ENCODE data around the gene PKP3.
"Not testable (repeated sequence)": the region's sequence is repeated elsewhere in the genome, so short reads cannot be mapped to it uniquely, and the experiment has no call there.

The PKP3 gene

DNA sequence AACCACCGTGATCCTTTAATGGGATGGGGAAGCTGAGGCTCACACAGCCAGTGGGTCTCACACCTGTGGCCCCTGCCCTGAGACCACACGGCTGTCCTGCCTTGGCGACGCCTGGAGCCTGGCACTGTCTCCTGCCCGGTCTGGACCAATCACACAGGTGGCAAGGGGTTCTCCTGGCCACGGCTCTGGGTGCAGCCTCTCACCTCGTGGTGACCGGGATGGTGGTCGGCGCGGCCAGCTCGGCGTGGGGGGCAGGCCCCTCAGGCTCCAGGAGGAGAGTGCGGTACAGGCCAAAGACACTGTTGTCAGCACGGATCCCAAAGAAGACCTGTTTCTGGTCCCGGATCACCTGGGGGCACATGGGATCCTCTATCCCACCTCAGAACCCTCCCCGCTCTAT is 39.1 kb downstream of the PKP3 start:
- ATAC-seq, result no peak
- TF ChIP-seq ZNF565 (CRISPR knock-in tag; conservative IDR thresholded peaks at IDR 0.05; ENCODE audit: low read depth), result no peak
- no peak for TF ChIP-seq ZC3H10 (CRISPR knock-in tag; IDR thresholded peaks at IDR 0.05)
- TF ChIP-seq, protein P1, sequence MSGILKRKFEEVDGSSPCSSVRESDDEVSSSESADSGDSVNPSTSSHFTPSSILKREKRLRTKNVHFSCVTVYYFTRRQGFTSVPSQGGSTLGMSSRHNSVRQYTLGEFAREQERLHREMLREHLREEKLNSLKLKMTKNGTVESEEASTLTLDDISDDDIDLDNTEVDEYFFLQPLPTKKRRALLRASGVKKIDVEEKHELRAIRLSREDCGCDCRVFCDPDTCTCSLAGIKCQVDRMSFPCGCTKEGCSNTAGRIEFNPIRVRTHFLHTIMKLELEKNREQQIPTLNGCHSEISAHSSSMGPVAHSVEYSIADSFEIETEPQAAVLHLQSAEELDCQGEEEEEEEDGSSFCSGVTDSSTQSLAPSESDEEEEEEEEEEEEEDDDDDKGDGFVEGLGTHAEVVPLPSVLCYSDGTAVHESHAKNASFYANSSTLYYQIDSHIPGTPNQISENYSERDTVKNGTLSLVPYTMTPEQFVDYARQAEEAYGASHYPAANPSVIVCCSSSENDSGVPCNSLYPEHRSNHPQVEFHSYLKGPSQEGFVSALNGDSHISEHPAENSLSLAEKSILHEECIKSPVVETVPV (CRISPR knock-in tag; IDR thresholded peaks at IDR 0.05), result no peak
- TF ChIP-seq ISL1 (CRISPR knock-in tag; IDR thresholded peaks at IDR 0.05), result no peak
- TF ChIP-seq TOX (CRISPR knock-in tag; IDR thresholded peaks at IDR 0.05; ENCODE audit: borderline replicate concordance), result no peak
- no peak for TF ChIP-seq OSR1 (CRISPR knock-in tag; IDR thresholded peaks at IDR 0.05)
- no peak for TF ChIP-seq GLIS3 (CRISPR knock-in tag; IDR thresholded peaks at IDR 0.05)
- no peak for TF ChIP-seq TCF4 (CRISPR knock-in tag; IDR thresholded peaks at IDR 0.05; ENCODE audit: borderline replicate concordance)
- no peak for TF ChIP-seq ARNTL (CRISPR knock-in tag; IDR thresholded peaks at IDR 0.05; ENCODE audit: borderline replicate concordance, low read depth)
- no peak for TF ChIP-seq ZFP30 (CRISPR knock-in tag; IDR thresholded peaks at IDR 0.05)
- no peak for TF ChIP-seq RARB (CRISPR knock-in tag; IDR thresholded peaks at IDR 0.05)
- TF ChIP-seq, protein P2, sequence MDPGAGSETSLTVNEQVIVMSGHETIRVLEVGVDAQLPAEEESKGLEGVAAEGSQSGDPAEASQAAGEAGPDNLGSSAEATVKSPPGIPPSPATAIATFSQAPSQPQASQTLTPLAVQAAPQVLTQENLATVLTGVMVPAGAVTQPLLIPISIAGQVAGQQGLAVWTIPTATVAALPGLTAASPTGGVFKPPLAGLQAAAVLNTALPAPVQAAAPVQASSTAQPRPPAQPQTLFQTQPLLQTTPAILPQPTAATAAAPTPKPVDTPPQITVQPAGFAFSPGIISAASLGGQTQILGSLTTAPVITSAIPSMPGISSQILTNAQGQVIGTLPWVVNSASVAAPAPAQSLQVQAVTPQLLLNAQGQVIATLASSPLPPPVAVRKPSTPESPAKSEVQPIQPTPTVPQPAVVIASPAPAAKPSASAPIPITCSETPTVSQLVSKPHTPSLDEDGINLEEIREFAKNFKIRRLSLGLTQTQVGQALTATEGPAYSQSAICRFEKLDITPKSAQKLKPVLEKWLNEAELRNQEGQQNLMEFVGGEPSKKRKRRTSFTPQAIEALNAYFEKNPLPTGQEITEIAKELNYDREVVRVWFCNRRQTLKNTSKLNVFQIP (CRISPR knock-in tag; IDR thresholded peaks at IDR 0.05; ENCODE audit: borderline replicate concordance, low read depth), result no peak
- no peak for TF ChIP-seq CREB5 (CRISPR knock-in tag; IDR thresholded peaks at IDR 0.05; ENCODE audit: low read depth)

GRCh38 chr11:433641-434040 is 39.6 kb downstream of the PKP3 start:
- TF ChIP-seq ISL1 (CRISPR knock-in tag; IDR thresholded peaks at IDR 0.05) (no peak), OSR1 (CRISPR knock-in tag; IDR thresholded peaks at IDR 0.05) (no peak), CSDC2 (CRISPR knock-in tag; IDR thresholded peaks at IDR 0.05) (no peak), ZFP3 (CRISPR knock-in tag; IDR thresholded peaks at IDR 0.05) (no peak), ZNF565 (CRISPR knock-in tag; conservative IDR thresholded peaks at IDR 0.05; ENCODE audit: low read depth) (no peak), PPARA (CRISPR knock-in tag; IDR thresholded peaks at IDR 0.05; ENCODE audit: borderline replicate concordance) (no peak), SNAI2 (CRISPR knock-in tag; IDR thresholded peaks at IDR 0.05) (no peak)
- TF ChIP-seq, protein P1 (CRISPR knock-in tag; IDR thresholded peaks at IDR 0.05), result no peak
- ATAC-seq, result no peak

- ATAC-seq, result no peak; the same call in 2 of the 3 replicates
- TF ChIP-seq ZNF8 (CRISPR knock-in tag; IDR thresholded peaks at IDR 0.05), result no peak
- TF ChIP-seq, protein P2 (CRISPR knock-in tag; IDR thresholded peaks at IDR 0.05; ENCODE audit: borderline replicate concordance, low read depth), result no peak
- no peak for TF ChIP-seq TOX (CRISPR knock-in tag; IDR thresholded peaks at IDR 0.05; ENCODE audit: borderline replicate concordance)
- TF ChIP-seq ZNF70 (CRISPR knock-in tag; IDR thresholded peaks at IDR 0.05), result no peak
- TF ChIP-seq TCF4 (CRISPR knock-in tag; IDR thresholded peaks at IDR 0.05; ENCODE audit: borderline replicate concordance), result no peak
- TF ChIP-seq ISL1 (CRISPR knock-in tag; IDR thresholded peaks at IDR 0.05), result no peak
Measured at GRCh38 chr11:434496-434895, 40.5 kb downstream of the PKP3 start.

GRCh38 chr11:434999-435740 is 41.2 kb downstream of the PKP3 start:
- not testable (repeated sequence) for ATAC-seq

Measured in SK-N-SH treated with all-trans-retinoic acid at 6 μM for 48 hours (cell line).